Left hindlimb (tissue), 1 donor: Measurements from ENCODE around the gene FIGNL1.

Experiments used
- DNase-seq: peaks from one replicate; pipeline ENCODE4 v3.0.0-alpha.2; 2018

The FIGNL1 gene, protein sequence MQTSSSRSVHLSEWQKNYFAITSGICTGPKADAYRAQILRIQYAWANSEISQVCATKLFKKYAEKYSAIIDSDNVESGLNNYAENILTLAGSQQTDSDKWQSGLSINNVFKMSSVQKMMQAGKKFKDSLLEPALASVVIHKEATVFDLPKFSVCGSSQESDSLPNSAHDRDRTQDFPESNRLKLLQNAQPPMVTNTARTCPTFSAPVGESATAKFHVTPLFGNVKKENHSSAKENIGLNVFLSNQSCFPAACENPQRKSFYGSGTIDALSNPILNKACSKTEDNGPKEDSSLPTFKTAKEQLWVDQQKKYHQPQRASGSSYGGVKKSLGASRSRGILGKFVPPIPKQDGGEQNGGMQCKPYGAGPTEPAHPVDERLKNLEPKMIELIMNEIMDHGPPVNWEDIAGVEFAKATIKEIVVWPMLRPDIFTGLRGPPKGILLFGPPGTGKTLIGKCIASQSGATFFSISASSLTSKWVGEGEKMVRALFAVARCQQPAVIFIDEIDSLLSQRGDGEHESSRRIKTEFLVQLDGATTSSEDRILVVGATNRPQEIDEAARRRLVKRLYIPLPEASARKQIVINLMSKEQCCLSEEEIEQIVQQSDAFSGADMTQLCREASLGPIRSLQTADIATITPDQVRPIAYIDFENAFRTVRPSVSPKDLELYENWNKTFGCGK

GRCh38 chr7:50449881-50450589 is at the start of gene FIGNL1:
Gene FIGNL1, minus strand, starts transcription at chr7:50450350. Its CDS starts 3,063 bp downstream, at chr7:50447287.
- DNase-seq = peak; percentile 78

DNA sequence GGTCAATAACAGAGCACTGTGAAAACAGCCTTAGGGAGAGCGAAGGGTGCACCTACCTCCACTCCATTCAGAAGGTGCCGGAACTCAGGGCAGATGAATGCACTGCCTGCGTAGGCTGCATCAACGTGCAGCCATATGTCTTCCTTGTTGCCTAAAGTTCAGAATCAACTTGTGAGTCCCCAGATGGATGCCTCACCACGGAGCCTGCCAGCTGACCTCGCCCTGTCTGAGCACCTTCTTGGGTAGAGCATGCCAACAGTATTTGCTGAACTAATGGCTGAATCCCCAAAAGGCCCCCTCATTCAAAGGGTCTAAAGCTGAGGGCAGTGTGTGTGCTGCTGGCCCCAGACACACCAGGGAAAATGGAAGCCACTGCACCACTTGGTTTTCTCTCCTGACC is 48.9 kb upstream of the FIGNL1 start:
- DNase-seq = no peak

GRCh38 chr7:50497968-50498367 is 47.8 kb upstream of the FIGNL1 start:
- DNase-seq = no peak

DNA sequence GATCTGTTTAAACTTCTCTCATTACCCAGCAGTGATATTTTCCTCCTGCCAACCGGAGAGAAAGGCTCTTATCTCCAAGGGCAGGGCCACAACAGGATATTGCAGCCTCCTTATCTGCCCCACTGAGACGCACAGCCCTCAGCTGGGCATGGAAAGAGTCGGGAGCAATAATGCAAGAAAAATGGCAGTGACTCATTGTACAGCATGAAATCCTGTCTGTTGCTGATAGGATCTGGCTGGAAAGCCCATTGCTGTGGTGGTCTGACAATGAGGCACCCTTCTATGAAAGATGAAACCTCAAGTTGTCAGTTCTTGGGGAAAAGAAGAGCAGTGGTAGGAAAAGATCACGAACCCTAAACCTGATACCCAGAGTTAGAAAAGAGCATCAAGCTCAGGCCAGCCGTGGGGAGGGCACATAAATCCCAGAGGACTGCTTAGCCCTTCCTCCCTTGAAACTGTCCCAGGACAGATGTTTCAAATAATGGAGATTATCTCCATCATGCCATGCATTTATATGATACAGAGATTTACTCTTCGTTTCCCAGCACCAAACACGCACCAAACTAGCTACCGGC is 47.0 kb upstream of the FIGNL1 start:
- no peak for DNase-seq

GRCh38 chr7:50496569-50496968 is 46.4 kb upstream of the FIGNL1 start:
- no peak for DNase-seq

GRCh38 chr7:50495746-50496145 is 45.6 kb upstream of the FIGNL1 start:
- no peak for DNase-seq

DNA sequence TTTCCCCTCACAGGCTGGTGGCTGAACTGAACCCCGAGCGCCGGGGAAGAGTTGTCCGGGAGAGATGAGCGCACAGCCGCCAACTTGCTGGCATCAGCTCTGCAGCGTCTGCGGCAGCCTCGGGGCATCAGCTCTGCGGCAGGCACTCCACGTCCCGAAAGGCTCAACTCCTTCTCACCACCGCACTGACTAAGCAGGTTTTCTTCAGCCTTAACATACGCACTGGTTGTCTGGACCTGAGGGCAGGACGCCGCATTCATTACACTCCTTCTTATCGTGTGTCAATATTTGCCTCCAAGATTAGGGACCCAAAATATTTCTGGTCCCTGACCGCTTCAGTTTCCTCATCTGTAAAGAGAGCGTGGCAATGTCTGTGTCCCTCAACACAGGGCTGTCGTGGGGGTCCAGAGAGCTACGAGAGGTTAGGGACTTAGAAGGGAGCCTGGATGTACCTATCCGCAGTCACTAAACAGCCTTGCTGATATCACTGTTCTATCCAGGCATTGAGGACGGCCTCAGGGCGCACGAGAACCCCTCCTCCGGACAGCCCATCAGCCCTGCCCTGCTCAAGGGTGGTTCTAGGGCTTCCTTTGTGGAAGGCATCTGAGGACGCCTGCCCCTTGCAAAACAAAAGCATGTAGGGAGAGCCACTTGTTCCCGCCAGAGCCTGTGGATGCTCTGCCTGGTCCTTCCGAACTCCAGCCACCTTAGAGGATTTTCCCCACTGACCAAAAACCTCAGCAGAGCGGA is 42.8 kb upstream of the FIGNL1 start:
- no peak for DNase-seq

DNA sequence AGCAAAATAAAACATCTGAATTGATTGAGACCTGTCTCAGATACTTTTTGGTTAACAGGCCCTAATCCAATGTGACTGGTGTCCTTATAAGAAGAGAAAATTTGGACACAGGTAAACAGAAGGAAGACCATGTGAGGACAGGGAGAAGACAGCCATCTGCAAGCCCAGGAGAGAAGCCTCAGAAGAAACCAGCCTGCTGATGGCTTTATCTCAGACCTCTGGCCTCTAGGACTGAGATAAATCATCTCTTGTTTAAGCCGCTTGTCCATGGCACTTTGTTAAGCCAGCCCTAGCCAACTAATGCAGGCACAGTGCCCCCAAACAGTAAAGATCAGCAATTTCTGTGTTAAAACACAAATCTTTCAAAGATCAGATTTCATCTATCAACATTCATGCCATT is 41.8 kb upstream of the FIGNL1 start:
- no peak for DNase-seq

- DNase-seq = no peak
Observed at GRCh38 chr7:50491209-50491608, 41.1 kb upstream of the FIGNL1 start.

- no peak for DNase-seq
Observed at GRCh38 chr7:50488379-50488778, 38.2 kb upstream of the FIGNL1 start.

DNA sequence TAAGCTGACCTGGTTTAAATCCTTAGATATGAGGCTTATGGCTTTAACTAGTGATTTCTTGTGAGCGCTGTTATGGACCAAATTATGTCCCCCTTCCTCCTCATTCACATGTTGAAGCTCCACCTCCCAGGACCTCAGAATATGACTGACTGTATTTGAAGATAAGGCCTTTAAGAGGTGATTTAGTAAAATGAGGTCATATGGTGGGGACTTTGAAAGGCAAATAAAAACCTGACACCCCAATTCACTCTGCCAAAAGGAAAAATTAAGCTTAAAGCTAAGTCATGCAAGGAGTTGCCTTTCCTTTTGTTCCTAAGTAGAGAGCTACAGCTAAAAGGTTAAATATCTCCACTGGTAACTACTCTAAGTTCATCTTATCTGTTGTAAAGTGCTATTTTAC is 36.4 kb upstream of the FIGNL1 start:
- no peak for DNase-seq

GRCh38 chr7:50481867-50482266 is 31.7 kb upstream of the FIGNL1 start:
- no peak for DNase-seq

GRCh38 chr7:50480797-50481196 is 30.6 kb upstream of the FIGNL1 start:
- no peak for DNase-seq

GRCh38 chr7:50479743-50480517 is 29.8 kb upstream of the FIGNL1 start:
- DNase-seq = no peak

DNA sequence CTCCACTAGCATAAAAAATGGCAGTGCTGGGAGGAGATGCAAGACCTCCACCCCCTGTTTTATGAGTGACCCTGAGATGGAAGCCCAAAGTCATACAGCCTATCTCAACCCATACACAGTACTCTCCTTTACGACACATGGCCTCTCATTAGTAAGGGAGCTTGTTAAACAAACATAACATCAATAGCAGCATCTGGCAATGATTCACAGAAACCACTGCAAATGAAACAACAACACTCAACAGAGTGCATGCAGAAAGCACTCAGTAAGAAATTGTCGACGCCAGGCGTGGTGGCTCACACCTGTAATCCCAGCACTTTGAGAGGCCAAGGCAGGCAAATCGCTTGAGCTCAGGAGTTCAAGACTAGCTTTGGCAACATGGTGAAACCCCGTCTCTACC is 27.5 kb upstream of the FIGNL1 start:
- DNase-seq = no peak

GRCh38 chr7:50476953-50477625 is 26.9 kb upstream of the FIGNL1 start:
- no peak for DNase-seq

- DNase-seq = no peak
Observed at GRCh38 chr7:50475340-50475739, 25.2 kb upstream of the FIGNL1 start.

- DNase-seq = no peak
Observed at GRCh38 chr7:50474382-50475160, 24.4 kb upstream of the FIGNL1 start.

DNA sequence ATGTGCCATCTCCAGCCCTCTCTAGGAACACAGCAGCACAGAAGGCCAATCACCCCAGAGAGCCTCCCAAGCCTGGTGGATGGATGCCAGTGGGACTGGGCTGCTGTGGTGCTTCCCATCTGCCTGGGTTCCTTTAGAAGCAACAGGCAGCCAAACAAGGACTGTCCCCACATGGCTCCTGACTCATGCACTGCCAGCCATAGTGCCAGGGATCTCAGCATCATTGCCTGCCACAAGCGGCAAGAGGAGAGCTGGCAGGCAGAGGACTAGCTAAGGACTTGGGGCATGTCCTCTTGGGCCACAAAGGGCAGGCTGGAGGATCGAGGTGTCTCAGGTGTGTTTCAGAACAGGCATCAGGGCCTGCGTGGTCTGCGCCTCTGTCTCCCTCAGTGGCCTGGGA is 23.4 kb upstream of the FIGNL1 start:
- DNase-seq = no peak

DNA sequence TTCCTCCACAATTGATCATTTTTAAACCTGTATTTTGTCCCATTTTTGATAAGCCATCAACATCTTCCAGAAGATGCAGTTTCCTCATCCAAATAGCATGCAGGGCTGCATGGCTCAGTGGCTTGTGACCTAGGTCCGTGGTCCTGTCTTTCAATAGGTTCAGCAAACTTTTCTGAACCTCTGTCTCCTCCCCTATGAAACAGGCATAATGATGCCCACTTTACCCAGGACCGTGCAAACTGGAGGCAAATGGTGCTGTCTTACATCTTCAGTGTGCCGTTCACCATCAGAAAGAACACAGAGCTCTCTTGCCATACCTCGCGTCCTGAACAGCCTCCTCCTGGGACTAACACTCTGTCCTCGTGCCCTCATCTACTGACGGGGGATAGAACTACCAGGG is 22.3 kb upstream of the FIGNL1 start:
- no peak for DNase-seq
